Measurements from ENCODE around the gene FAM168A. TPM values are rescaled to one million over a fixed set of nuclear protein-coding genes. Genes with fewer than 3 reads are reported as not detected.

FAM168A gene
- total RNA-seq, 1 experiment from 2014 or later = 21.1 TPM

DNA sequence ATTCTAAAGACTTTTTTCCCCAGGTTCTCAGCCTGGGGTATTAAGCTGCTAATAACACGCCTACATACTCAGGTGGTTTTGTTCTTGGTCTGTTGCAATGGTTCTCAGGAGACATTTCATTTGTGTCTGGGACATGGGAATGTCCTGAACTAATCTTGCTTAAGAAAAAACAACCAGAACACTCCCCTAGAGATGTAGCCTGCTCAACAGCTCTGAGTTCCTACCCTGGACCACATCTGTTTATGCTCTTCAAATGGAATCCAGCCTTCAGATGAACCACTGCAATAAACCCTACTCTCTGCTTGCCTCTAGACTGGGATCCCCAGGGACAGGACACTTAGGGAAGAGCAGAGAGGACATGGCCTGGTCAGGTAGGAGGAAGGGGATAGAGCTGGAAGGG, 191.8 kb downstream of the FAM168A start:
- Histone ChIP-seq H3K18ac (ENCODE audit: insufficient read length, low read depth, low read length) (no peak overlapping the region), H3K79me2 (ENCODE audit: insufficient read depth, low read length) (no peaks in the 10 kb centered on the region), H3K23me2 (ENCODE audit: insufficient read length, low read depth, low read length, poor library complexity, severe bottlenecking) (no peaks in the 10 kb centered on the region), H4K91ac (ENCODE audit: insufficient read length, low read depth, low read length) (no peak overlapping the region), H4K5ac (ENCODE audit: insufficient read length, low read depth, low read length) (no peak overlapping the region), H2BK15ac (ENCODE audit: low read depth, low read length) (no peak overlapping the region), H3K23ac (ENCODE audit: insufficient read length, low read depth, low read length) (no peak overlapping the region), H3K56ac (ENCODE audit: insufficient read length, low read depth, low read length) (no peak overlapping the region), H3K4ac (ENCODE audit: low read depth, low read length) (no peak overlapping the region), H2BK12ac (ENCODE audit: insufficient read length, low read depth, low read length) (no peak overlapping the region), H4K8ac (replicated peaks; ENCODE audit: insufficient read length, low read depth, low read length) (no peak overlapping the region), H3K79me1 (ENCODE audit: insufficient read depth, low read depth, low read length, poor library complexity, severe bottlenecking) (no peaks in the 10 kb centered on the region), H4K20me1 (ENCODE audit: control insufficient read depth, insufficient read depth, insufficient read length) (no peaks in the 10 kb centered on the region), H3K9me3 (ENCODE audit: control insufficient read depth, low read depth, low read length) (no peaks in the 10 kb centered on the region), H3K4me1 (ENCODE audit: insufficient read depth, low read length) (no peaks in the 10 kb centered on the region), H3K9ac (ENCODE audit: extremely low read depth, insufficient read length, low read length) (no peak overlapping the region), H3K14ac (ENCODE audit: insufficient read depth, low read length) (no peak overlapping the region), H2AK5ac (ENCODE audit: insufficient read length, low read length) (no peak overlapping the region), H3K27ac (ENCODE audit: insufficient read length, low read depth, low read length) (no peak overlapping the region), H3K4me2 (ENCODE audit: insufficient read depth, insufficient read length, low read length) (no peak overlapping the region), H2AFZ (ENCODE audit: low read length) (no peak overlapping the region), H3T11ph (ENCODE audit: low read length) (no peak overlapping the region), H2BK5ac (ENCODE audit: insufficient read length, low read length) (no peak overlapping the region), H2BK120ac (ENCODE audit: low read depth, low read length, poor library complexity, severe bottlenecking) (no peak overlapping the region), H3K27me3 (ENCODE audit: insufficient read depth, low read length) (no peaks in the 10 kb centered on the region), H2BK20ac (ENCODE audit: low read depth, low read length, poor library complexity, severe bottlenecking) (no peak overlapping the region)
- H3K36me3 Mint-ChIP-seq (ENCODE audit: insufficient read depth in 1 of 3, low read depth in 3 of 3) = peaks cover 15 to 38% (median 33%) of the 10 kb centered on the region in 3 experiments; a peak in 6 of 7 replicates
- no CpG with 5 or more reads among the region's 1 CpG for WGBS (ENCODE audit: extremely low coverage, insufficient read length, low lambda C conversion rate)
- DNase-seq = no peak
- TF ChIP-seq, protein P1, sequence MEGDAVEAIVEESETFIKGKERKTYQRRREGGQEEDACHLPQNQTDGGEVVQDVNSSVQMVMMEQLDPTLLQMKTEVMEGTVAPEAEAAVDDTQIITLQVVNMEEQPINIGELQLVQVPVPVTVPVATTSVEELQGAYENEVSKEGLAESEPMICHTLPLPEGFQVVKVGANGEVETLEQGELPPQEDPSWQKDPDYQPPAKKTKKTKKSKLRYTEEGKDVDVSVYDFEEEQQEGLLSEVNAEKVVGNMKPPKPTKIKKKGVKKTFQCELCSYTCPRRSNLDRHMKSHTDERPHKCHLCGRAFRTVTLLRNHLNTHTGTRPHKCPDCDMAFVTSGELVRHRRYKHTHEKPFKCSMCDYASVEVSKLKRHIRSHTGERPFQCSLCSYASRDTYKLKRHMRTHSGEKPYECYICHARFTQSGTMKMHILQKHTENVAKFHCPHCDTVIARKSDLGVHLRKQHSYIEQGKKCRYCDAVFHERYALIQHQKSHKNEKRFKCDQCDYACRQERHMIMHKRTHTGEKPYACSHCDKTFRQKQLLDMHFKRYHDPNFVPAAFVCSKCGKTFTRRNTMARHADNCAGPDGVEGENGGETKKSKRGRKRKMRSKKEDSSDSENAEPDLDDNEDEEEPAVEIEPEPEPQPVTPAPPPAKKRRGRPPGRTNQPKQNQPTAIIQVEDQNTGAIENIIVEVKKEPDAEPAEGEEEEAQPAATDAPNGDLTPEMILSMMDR (conservative IDR thresholded peaks at IDR 0.05) = no peak
- no peak overlapping the region for H3K4me3 Mint-ChIP-seq
- H3K27me3 Mint-ChIP-seq (ENCODE audit: low read depth) = no peaks in the 10 kb centered on the region
- H3K4me1 Mint-ChIP-seq = peaks cover 20 to 24% of the 10 kb centered on the region in 2 experiments
- H3K9me3 Mint-ChIP-seq = no peaks in the 10 kb centered on the region
- peak overlapping the region in 1 of 3 experiments; percentile 68; a peak in 1 of 7 replicates for H3K27ac Mint-ChIP-seq
